ENCODE data around the gene PELI2. TPM values are rescaled to one million over a fixed set of nuclear protein-coding genes. Genes with fewer than 3 reads are reported as not detected.
A peak's percentile ranks its signal among the peaks of the same experiment; 100 is the strongest.

PELI2 gene
- total RNA-seq, 1 experiment from 2014 or later, result 0.19 TPM

DNA sequence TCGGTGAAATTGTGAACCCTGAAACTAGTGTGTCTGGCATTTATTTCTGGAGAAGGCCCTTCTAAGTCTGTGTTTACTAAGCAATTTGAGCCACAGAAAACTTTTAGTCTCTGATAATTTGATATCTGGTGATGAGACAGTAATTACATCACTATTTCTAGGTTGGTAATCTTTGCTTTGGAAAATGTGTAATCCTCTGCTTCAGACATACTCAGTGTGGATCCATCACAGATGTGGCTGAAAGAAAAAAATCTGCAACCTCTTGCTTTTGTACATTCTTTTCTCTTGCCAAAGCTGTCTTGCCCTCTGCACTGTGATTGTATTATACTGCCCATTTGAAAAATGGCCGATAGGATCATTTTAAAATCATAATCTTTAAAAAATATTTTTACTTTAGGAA, 78.1 kb downstream of the PELI2 start:
- peaks cover 5% of the 10 kb centered on the region for H3K4me1 Mint-ChIP-seq (ENCODE audit: insufficient read depth, unreplicated experiment)
- no TSS peak for BruUV-seq (replicated peaks)
- TF ChIP-seq, protein P1, sequence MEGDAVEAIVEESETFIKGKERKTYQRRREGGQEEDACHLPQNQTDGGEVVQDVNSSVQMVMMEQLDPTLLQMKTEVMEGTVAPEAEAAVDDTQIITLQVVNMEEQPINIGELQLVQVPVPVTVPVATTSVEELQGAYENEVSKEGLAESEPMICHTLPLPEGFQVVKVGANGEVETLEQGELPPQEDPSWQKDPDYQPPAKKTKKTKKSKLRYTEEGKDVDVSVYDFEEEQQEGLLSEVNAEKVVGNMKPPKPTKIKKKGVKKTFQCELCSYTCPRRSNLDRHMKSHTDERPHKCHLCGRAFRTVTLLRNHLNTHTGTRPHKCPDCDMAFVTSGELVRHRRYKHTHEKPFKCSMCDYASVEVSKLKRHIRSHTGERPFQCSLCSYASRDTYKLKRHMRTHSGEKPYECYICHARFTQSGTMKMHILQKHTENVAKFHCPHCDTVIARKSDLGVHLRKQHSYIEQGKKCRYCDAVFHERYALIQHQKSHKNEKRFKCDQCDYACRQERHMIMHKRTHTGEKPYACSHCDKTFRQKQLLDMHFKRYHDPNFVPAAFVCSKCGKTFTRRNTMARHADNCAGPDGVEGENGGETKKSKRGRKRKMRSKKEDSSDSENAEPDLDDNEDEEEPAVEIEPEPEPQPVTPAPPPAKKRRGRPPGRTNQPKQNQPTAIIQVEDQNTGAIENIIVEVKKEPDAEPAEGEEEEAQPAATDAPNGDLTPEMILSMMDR (IDR thresholded peaks at IDR 0.05; ENCODE audit: unreplicated experiment), result no peak
- POLR2A ChIA-PET, result no interaction called here
- no peaks in the 10 kb centered on the region for H3K27me3 Mint-ChIP-seq (ENCODE audit: insufficient read depth, unreplicated experiment)
- no peaks in the 10 kb centered on the region for H3K36me3 Mint-ChIP-seq (ENCODE audit: insufficient read depth, unreplicated experiment)
- intact Hi-C loops (cut with micrococcal nuclease), result no loop called here
- DNase-seq (ENCODE audit: unreplicated experiment), result no peak
- no peak overlapping the region for H3K27ac Mint-ChIP-seq (ENCODE audit: low read depth, unreplicated experiment)
- no peaks in the 10 kb centered on the region for H3K9me3 Mint-ChIP-seq (ENCODE audit: unreplicated experiment)
- H3K4me3 Mint-ChIP-seq (ENCODE audit: unreplicated experiment), result no peak overlapping the region
- CTCF ChIA-PET, result no interaction called here

DNA sequence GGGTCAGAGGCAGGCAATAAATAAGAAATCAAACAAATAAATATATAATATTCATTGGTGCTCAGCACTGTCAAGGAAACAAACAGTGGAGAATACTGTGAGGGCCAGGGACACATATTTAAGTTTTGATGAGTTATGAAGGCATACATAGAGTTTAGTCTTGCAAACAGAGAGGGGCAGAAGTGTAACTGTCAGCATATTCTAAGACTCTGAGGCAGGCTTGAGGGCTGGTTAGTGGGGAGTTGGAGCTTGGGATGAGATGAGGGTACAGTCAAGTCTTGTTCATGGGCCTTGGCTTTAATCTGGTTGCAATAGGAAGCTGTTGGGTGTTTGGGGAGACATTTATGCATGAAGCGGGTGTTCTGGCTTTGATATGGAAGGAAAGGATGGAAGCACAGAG, 78.9 kb downstream of the PELI2 start:
- Mint-ChIP-seq H3K4me1 (ENCODE audit: insufficient read depth, unreplicated experiment) (peaks cover 5% of the 10 kb centered on the region), H3K9me3 (ENCODE audit: unreplicated experiment) (no peaks in the 10 kb centered on the region), H3K36me3 (ENCODE audit: insufficient read depth, unreplicated experiment) (no peaks in the 10 kb centered on the region), H3K27ac (ENCODE audit: low read depth, unreplicated experiment) (no peak overlapping the region), H3K4me3 (ENCODE audit: unreplicated experiment) (no peak overlapping the region), H3K27me3 (ENCODE audit: insufficient read depth, unreplicated experiment) (no peaks in the 10 kb centered on the region)
- no TSS peak for BruUV-seq (replicated peaks)
- ChIA-PET POLR2A (no interaction called here), CTCF (no interaction called here)
- no peak for DNase-seq (ENCODE audit: unreplicated experiment)
- intact Hi-C loops (cut with micrococcal nuclease), result no loop called here
- TF ChIP-seq, protein P1 (IDR thresholded peaks at IDR 0.05; ENCODE audit: unreplicated experiment), result no peak

DNA sequence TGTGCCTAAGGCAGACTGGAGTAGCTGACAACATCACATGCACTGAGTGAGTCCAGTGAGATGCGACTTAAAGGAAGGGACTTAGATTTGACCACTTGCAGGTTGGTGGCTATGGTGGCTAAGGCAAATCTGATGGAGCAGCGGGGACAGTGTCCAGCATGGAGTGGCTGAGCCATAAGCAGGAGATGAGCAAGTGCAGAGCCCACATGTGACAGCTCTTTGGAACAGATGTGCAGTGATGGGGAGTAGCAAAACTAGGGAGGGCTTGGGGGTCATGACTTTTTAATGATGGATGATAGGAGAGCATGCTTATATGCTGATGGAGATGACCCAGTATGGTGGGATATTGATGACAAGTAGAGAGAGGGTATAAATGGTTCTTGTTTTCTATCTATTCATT, 80.2 kb downstream of the PELI2 start:
- BruUV-seq (replicated peaks), result no TSS peak
- intact Hi-C loops (cut with micrococcal nuclease), result no loop called here
- no peak overlapping the region for H3K4me3 Mint-ChIP-seq (ENCODE audit: unreplicated experiment)
- no peak for DNase-seq (ENCODE audit: unreplicated experiment)
- ChIA-PET CTCF (interaction anchor here (0.6 kb wide), 1 partner anchor 288 kb away, joined by 3 read pairs; no protein-coding TSS in a partner anchor), POLR2A (interaction anchor here (1.0 kb wide), 1 partner anchor 9 kb away, joined by 4 read pairs; no protein-coding TSS in a partner anchor)
- no peaks in the 10 kb centered on the region for H3K9me3 Mint-ChIP-seq (ENCODE audit: unreplicated experiment)
- peaks cover 5% of the 10 kb centered on the region for H3K4me1 Mint-ChIP-seq (ENCODE audit: insufficient read depth, unreplicated experiment)
- H3K27me3 Mint-ChIP-seq (ENCODE audit: insufficient read depth, unreplicated experiment), result no peaks in the 10 kb centered on the region
- TF ChIP-seq, protein P1 (IDR thresholded peaks at IDR 0.05; ENCODE audit: unreplicated experiment), result no peak
- no peak overlapping the region for H3K27ac Mint-ChIP-seq (ENCODE audit: low read depth, unreplicated experiment)
- H3K36me3 Mint-ChIP-seq (ENCODE audit: insufficient read depth, unreplicated experiment), result no peaks in the 10 kb centered on the region

DNA sequence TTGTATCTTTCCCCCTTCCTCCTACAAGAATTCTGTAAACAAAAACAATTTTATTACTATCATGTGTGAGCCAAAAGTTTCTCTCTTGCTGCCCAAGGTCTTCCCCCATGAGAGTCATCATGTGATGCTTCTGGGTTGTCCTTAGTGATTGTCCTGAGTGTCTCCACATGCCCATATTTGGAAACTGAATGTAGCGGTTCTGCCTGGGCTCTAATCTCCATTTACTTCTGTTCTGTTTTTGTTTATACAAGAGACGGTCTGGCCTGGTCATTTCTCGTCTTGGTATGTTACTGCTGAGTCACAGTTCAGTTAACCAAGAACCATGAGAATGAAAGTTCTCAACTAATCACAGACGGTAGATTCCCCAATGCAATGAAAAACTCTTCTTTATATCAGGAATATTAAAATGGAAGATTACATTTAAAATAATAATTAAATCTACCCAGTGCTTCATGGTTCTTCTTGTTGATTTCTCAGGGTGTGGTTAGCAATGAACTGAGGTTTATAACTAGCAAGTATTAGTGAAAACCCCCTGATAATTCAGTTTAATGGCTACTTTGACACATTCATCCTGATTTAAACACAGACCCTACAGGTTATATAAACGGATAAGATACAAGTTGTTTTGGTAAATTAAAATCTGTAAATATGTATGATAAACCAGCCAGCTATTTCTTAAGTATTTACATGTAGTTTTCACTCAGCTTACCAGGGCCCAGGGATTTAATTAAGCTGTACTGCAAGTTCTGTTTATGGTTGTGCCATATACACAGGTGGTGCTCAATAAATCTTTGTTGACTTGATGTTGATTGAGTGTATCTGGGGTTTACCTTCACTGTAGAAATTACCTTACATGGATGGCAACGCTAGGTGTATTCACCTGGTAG, 81.1 kb downstream of the PELI2 start:
- POLR2A ChIA-PET, result interaction anchor here (0.7 to 1.0 kb wide), 2 partner anchors 10 to 272 kb away, joined by 3 to 4 read pairs; no protein-coding TSS in a partner anchor

More for the DNA sequence above, 81.1 kb downstream of the PELI2 start:
- Mint-ChIP-seq H3K27ac (ENCODE audit: low read depth, unreplicated experiment) (no peak overlapping the region), H3K27me3 (ENCODE audit: insufficient read depth, unreplicated experiment) (no peaks in the 10 kb centered on the region), H3K9me3 (ENCODE audit: unreplicated experiment) (no peaks in the 10 kb centered on the region), H3K4me3 (ENCODE audit: unreplicated experiment) (no peak overlapping the region), H3K36me3 (ENCODE audit: insufficient read depth, unreplicated experiment) (no peaks in the 10 kb centered on the region), H3K4me1 (ENCODE audit: insufficient read depth, unreplicated experiment) (peaks cover 5% of the 10 kb centered on the region)
- CTCF ChIA-PET, result interaction anchor here (0.6 kb wide), 1 partner anchor 287 kb away, joined by 3 read pairs; no protein-coding TSS in a partner anchor
- intact Hi-C loops (cut with micrococcal nuclease), result no loop called here
- BruUV-seq (replicated peaks), result no TSS peak
- DNase-seq (ENCODE audit: unreplicated experiment), result peak; percentile 78
- TF ChIP-seq, protein P1 (IDR thresholded peaks at IDR 0.05; ENCODE audit: unreplicated experiment), result no peak
